Activated naive CD4-positive, alpha-beta T cell treated with anti-CD3 and anti-CD28 coated beads, Interleukin-2, amount 50 U/mL, for 24 hours (primary cell): Measurements from ENCODE around the gene ANO2.

Experiments
- H3K27ac Mint-ChIP-seq: one replicate; pipeline ENCODE4 v1.8.0; 2021; ENCODE audit warnings: mild to moderate bottlenecking, mixed read lengths
- H3K27me3 Mint-ChIP-seq: one replicate; pipeline ENCODE4 v1.8.0; 2021; ENCODE audit warnings: mixed read lengths
- H3K36me3 Mint-ChIP-seq: one replicate; pipeline ENCODE4 v1.8.0; 2021; ENCODE audit warnings: mixed read lengths
- H3K4me1 Mint-ChIP-seq: one replicate; pipeline ENCODE4 v1.8.0; 2021; ENCODE audit warnings: mixed read lengths
- H3K4me3 Mint-ChIP-seq: one replicate; pipeline ENCODE4 v1.8.0; 2021; ENCODE audit warnings: mild to moderate bottlenecking, mixed read lengths
- H3K9me3 Mint-ChIP-seq: one replicate; pipeline ENCODE4 v1.8.0; 2021; ENCODE audit warnings: mixed read lengths

Gene ANO2

DNA sequence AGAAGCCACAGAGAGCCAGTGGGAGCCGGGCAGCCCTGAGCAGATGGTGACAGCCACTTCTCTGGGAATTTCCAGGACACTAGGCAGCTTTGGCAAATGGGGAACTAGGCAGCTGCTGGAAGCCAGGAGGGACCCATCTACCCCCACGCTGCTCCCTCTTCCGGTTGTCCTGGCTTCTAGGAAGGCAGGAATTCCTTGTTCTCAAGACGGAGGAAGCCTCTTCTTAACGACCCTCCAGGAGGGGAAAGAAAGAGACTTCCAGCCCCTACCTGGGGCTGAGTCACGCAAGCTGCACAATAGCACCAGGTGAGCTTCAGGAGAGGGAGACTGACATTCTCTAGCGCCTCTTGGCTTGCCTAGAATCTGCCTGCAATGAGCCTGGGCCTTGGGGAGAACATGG is 141.5 kb downstream of the ANO2 start:
- Mint-ChIP-seq H3K27ac (no peak overlapping the region), H3K4me1 (no peaks in the 10 kb centered on the region), H3K4me3 (no peak overlapping the region), H3K36me3 (no peaks in the 10 kb centered on the region), H3K27me3 (peaks cover 3% of the 10 kb centered on the region), H3K9me3 (no peaks in the 10 kb centered on the region)

DNA sequence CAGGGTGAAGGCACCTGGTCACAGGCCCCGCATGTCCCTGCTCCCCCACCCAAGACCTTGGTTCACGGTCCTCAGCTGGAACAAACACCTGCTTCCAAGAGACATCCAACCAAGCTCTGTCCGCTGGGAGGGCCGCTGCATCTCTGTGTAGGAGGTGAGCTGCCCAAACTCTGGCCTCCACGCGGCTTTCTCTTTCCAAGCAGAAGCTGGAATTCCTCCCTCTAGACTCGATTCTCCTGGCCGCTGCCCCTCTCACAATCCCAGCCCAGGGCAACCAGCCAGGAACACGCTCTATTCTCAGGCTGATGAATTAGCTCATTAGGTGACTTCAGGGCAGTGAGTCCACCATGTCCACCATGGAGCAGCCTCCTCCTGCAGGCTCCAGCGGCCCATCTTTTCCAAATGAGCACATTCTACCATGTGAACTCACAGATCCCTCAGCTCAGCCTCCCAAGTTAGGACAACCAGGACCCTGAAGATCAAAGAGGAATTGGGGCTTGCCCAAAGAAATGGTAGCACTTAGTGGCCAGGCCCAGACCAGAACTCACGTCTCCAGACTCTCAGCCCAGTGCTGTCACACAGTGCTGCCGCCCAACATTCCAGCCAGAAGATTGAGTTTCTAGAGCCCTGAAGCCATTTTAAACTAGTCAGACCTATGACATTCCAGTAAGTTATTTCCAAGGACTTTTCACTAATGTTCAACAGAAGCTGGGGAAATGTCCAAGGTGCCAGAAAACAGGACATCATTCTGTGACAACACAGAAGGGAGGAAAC is 146.6 kb downstream of the ANO2 start:
- Mint-ChIP-seq H3K4me1 (no peaks in the 10 kb centered on the region), H3K27ac (no peak overlapping the region), H3K4me3 (no peak overlapping the region), H3K36me3 (no peaks in the 10 kb centered on the region), H3K27me3 (no peaks in the 10 kb centered on the region), H3K9me3 (no peaks in the 10 kb centered on the region)

GRCh38 chr12:5797661-5798060 is 147.4 kb downstream of the ANO2 start:
- Mint-ChIP-seq H3K27ac (no peak overlapping the region), H3K36me3 (no peaks in the 10 kb centered on the region)

DNA sequence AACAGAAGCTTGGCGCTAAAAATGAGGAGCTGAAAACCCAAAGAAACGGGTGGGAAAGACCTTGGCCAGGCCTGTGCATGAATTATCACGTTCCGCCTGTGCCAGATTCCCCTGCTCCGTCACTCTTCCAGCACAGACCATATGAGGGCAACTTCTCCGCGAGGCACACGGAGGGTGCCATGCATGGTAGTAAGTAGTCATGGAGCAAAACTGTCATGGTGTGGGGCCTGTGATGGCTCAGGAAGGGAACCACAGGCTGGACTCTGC is 148.2 kb downstream of the ANO2 start:
- Mint-ChIP-seq H3K36me3 (no peaks in the 10 kb centered on the region), H3K4me1 (no peaks in the 10 kb centered on the region), H3K27me3 (no peaks in the 10 kb centered on the region), H3K4me3 (no peak overlapping the region), H3K27ac (no peak overlapping the region), H3K9me3 (no peaks in the 10 kb centered on the region)

More at GRCh38 chr12:5797661-5798060, 147.4 kb downstream of the ANO2 start:
- Mint-ChIP-seq H3K9me3 (no peaks in the 10 kb centered on the region), H3K4me1 (no peaks in the 10 kb centered on the region), H3K4me3 (no peak overlapping the region), H3K27me3 (no peaks in the 10 kb centered on the region)

DNA sequence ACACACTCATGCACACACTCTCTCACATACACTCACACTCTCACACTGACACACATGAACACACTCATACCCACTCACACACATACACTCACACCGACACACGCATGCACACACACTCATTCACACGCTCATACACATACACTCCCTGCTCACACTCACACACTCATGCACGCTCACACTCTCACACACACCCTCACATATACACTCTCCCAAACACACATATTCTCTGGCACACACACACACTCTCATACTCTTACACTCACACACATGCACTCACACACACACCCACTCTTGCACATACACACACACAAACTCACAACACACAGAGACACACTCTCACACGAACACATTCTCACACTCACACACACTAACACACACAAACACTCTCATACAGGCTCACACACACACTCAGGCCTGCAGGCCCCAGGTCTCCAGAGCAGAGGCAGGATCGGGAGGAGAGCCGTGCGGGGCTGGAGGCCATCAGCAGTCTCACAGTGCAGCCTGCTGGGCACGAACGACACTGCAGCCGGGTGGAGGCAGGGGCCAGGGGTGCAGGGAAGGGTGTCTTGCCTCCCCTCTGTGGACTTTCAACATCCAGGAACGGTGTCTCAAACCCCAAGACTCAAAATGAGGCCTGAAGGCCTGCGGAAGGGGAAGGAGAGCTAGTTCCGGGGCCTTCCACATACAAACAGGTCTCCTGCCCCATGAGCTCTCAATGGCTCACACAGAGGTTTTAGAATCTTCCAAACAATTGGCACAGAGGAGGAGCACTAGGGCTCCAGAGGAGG is 148.7 kb downstream of the ANO2 start:
- H3K27ac Mint-ChIP-seq, result no peak overlapping the region
- no peaks in the 10 kb centered on the region for H3K9me3 Mint-ChIP-seq
- no peak overlapping the region for H3K4me3 Mint-ChIP-seq
- H3K4me1 Mint-ChIP-seq, result no peaks in the 10 kb centered on the region
- H3K27me3 Mint-ChIP-seq, result no peaks in the 10 kb centered on the region
- H3K36me3 Mint-ChIP-seq, result no peaks in the 10 kb centered on the region

- Mint-ChIP-seq H3K9me3 (no peaks in the 10 kb centered on the region), H3K27ac (no peak overlapping the region), H3K27me3 (peaks cover 5% of the 10 kb centered on the region), H3K4me3 (no peak overlapping the region), H3K36me3 (no peaks in the 10 kb centered on the region), H3K4me1 (no peaks in the 10 kb centered on the region)
These were observed 150.9 kb downstream of the ANO2 start for GRCh38 chr12:5794156-5794555.

DNA sequence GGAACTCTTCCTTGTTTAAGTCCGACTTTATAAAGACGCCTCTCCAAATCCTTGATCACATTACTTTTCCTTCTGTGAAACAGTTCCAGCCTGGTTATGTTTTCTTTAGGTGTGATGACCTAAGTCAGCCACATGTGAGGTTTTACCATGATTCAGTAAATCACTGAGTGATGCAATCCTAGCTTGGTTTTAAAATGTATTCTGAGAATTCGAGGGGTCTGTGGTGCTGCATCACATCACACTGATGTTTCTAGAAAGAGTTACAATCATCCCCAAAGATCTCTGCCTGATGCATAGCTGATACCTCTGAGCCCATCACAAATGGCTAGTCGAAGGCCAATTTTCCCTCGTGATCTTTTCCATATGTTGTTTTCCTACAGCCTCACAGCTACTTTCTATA is 152.7 kb downstream of the ANO2 start:
- Mint-ChIP-seq H3K4me1 (no peaks in the 10 kb centered on the region), H3K4me3 (no peak overlapping the region), H3K36me3 (no peaks in the 10 kb centered on the region), H3K27ac (no peak overlapping the region), H3K27me3 (peaks cover 5% of the 10 kb centered on the region), H3K9me3 (no peaks in the 10 kb centered on the region)

DNA sequence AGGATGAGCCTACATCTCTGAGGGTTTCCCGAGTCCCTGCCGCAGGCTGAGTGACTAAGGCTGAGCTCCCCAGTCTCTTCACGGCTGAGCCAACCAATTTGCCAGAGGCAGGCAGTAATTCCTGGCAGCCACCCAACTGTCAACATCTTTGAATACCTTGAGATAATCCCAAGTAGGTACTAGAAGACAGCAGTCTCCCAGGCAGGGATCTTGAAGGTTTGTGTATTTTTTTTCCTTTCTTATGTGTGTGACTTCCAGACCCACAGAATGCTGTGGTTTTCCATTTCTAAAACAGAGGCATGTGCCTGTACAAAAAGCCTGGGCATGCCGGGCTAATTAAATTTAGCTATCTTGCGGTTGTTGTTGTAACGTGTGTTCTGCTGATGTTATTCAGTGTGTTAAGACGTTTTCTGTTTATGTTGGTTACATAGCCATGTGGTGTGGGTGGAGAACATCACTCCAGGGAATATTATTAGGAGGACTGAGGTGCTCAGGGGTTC is 155.5 kb downstream of the ANO2 start:
- Mint-ChIP-seq H3K4me3 (no peak overlapping the region), H3K36me3 (no peaks in the 10 kb centered on the region), H3K27ac (no peak overlapping the region), H3K4me1 (no peaks in the 10 kb centered on the region), H3K27me3 (peaks cover 5% of the 10 kb centered on the region), H3K9me3 (no peaks in the 10 kb centered on the region)

GRCh38 chr12:5787828-5788227 is 157.2 kb downstream of the ANO2 start:
- H3K27me3 Mint-ChIP-seq, result peaks cover 5% of the 10 kb centered on the region
- no peaks in the 10 kb centered on the region for H3K4me1 Mint-ChIP-seq
- H3K4me3 Mint-ChIP-seq, result no peak overlapping the region
- H3K27ac Mint-ChIP-seq, result no peak overlapping the region
- H3K36me3 Mint-ChIP-seq, result no peaks in the 10 kb centered on the region
- no peaks in the 10 kb centered on the region for H3K9me3 Mint-ChIP-seq

DNA sequence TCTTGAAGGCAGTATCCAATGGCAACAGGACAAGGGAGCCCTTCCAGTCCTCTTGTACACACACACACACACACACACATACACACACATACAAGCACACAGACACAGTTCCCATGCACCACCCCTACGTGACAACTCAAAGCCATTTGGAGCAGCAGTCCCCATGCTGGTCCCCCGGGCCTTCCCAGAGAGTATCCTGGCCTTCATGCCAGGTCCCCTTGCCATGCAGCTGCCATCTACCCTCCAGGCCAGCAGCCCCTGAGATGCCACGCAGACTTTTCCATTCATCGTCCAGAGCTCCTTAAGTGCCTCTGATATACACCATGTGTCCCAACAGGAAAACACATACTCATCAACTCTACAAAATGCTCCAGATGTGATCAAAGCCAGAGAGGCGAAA is 159.5 kb downstream of the ANO2 start:
- no peaks in the 10 kb centered on the region for H3K36me3 Mint-ChIP-seq
- H3K27ac Mint-ChIP-seq, result no peak overlapping the region
- H3K4me3 Mint-ChIP-seq, result no peak overlapping the region
- H3K27me3 Mint-ChIP-seq, result peaks cover 5% of the 10 kb centered on the region
- no peaks in the 10 kb centered on the region for H3K9me3 Mint-ChIP-seq
- no peaks in the 10 kb centered on the region for H3K4me1 Mint-ChIP-seq

- Mint-ChIP-seq H3K27me3 (no peaks in the 10 kb centered on the region), H3K36me3 (no peaks in the 10 kb centered on the region), H3K27ac (no peak overlapping the region), H3K4me3 (no peak overlapping the region), H3K4me1 (no peaks in the 10 kb centered on the region), H3K9me3 (no peaks in the 10 kb centered on the region)
These were observed 160.5 kb downstream of the ANO2 start for GRCh38 chr12:5784462-5785130.

- H3K4me1 Mint-ChIP-seq, result no peaks in the 10 kb centered on the region
- H3K36me3 Mint-ChIP-seq, result no peaks in the 10 kb centered on the region
- H3K27me3 Mint-ChIP-seq, result peaks cover 3% of the 10 kb centered on the region
- H3K9me3 Mint-ChIP-seq, result no peaks in the 10 kb centered on the region
- no peak overlapping the region for H3K27ac Mint-ChIP-seq
- no peak overlapping the region for H3K4me3 Mint-ChIP-seq
These were observed 161.7 kb downstream of the ANO2 start for GRCh38 chr12:5783289-5783920.

GRCh38 chr12:5780536-5780935 is 164.5 kb downstream of the ANO2 start:
- H3K4me3 Mint-ChIP-seq, result no peak overlapping the region
- H3K36me3 Mint-ChIP-seq, result no peaks in the 10 kb centered on the region
- no peaks in the 10 kb centered on the region for H3K9me3 Mint-ChIP-seq
- no peak overlapping the region for H3K27ac Mint-ChIP-seq
- H3K27me3 Mint-ChIP-seq, result peaks cover 3% of the 10 kb centered on the region
- no peaks in the 10 kb centered on the region for H3K4me1 Mint-ChIP-seq

GRCh38 chr12:5779401-5779800 is 165.7 kb downstream of the ANO2 start:
- H3K9me3 Mint-ChIP-seq, result no peaks in the 10 kb centered on the region
- H3K27ac Mint-ChIP-seq, result no peak overlapping the region
- no peak overlapping the region for H3K4me3 Mint-ChIP-seq
- no peaks in the 10 kb centered on the region for H3K36me3 Mint-ChIP-seq
- peaks cover 8% of the 10 kb centered on the region for H3K27me3 Mint-ChIP-seq
- no peaks in the 10 kb centered on the region for H3K4me1 Mint-ChIP-seq

DNA sequence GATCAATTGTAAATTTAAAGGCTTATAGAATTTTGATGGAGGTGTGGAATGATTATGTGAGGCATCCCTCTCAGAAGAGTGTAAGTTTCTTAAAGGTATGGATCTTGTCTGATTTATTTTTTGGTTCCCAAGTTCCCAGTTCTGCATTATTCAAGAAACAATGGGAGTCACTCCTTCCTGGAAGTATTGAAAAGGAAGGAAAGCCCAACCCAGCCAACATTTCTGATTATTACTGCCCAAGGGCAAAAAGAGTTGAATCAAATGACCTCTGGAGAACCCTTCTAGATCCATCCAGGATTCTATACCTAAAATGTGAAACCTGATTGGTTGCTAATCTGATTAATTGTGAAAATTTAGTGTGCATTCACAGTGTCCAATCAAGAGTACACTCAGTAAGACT is 166.2 kb downstream of the ANO2 start:
- Mint-ChIP-seq H3K36me3 (no peaks in the 10 kb centered on the region), H3K27ac (no peak overlapping the region), H3K9me3 (no peaks in the 10 kb centered on the region), H3K4me3 (no peak overlapping the region), H3K27me3 (peaks cover 8% of the 10 kb centered on the region), H3K4me1 (no peaks in the 10 kb centered on the region)

DNA sequence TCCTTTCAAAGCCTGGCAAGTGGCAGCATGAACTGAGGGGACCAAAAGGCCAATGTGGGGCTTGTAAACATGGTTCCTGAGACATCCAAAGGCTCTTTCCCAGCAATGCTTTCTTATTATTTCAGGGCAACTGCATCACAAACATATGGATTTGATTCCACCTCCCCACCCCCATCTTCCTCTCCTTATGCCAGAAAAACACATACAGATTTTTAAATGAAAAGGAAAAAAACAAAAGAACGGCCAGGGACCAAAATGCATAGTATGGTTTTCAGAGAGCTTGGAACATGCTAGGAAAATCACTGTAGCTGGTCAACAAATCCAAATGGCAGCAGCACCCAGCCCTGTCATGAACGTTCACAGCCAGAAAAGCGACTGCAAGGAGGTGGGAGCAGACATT is 167.6 kb downstream of the ANO2 start:
- Mint-ChIP-seq H3K27me3 (peaks cover 8% of the 10 kb centered on the region), H3K4me3 (no peak overlapping the region), H3K9me3 (no peaks in the 10 kb centered on the region), H3K36me3 (no peaks in the 10 kb centered on the region), H3K4me1 (no peaks in the 10 kb centered on the region), H3K27ac (no peak overlapping the region)
